ENCODE measurements around the gene SHOX.

SHOX gene

GRCh38 chrX:629230-630006 is 1.2 kb upstream of the SHOX start:
- TF ChIP-seq CTCF (IDR thresholded peaks at IDR 0.05; ENCODE audit: low read depth, low read length), result no peak
- DNase-seq (ENCODE audit: low read depth in 2 of 2), result peak in 1 of 2 donors; percentile 9
- H3K4me3 ChIP-seq (replicated peaks in 1 of 2; ENCODE audit: low read depth in 2 of 2, low read length in 2 of 2), result no peak overlapping the region

DNA sequence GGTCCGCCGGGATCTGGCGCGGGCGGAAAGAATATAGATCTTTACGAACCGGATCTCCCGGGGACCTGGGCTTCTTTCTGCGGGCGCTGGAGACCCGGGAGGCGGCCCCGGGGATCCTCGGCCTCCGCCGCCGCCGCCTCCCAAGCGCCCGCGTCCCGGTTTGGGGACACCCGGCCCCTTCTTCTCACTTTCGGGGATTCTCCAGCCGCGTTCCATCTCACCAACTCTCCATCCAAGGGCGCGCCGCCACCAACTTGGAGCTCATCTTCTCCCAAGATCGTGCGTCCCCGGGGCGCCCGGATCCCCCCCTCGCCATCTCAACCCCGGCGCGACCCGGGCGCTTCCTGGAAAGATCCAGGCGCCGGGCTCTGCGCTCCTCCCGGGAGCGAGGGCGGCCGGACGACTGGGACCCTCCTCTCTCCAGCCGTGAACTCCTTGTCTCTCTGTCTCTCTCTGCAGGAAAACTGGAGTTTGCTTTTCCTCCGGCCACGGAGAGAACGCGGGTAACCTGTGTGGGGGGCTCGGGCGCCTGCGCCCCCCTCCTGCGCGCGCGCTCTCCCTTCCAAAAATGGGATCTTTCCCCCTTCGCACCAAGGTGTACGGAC is 482 bp upstream of the SHOX start:
- DNase-seq (ENCODE audit: low read depth in 2 of 2), result peak in 1 of 2 donors; percentile 13
- TF ChIP-seq CTCF (IDR thresholded peaks at IDR 0.05; ENCODE audit: low read depth, low read length), result no peak
- no peak overlapping the region for H3K4me3 ChIP-seq (replicated peaks in 1 of 2; ENCODE audit: low read depth in 2 of 2, low read length in 2 of 2)

GRCh38 chrX:631802-632365 is 1.3 kb downstream of the SHOX start:
- DNase-seq (ENCODE audit: low read depth in 2 of 2), result no peak
- TF ChIP-seq CTCF (IDR thresholded peaks at IDR 0.05; ENCODE audit: low read depth, low read length), result no peak

GRCh38 chrX:632366-633042 is 1.9 kb downstream of the SHOX start:
- no peak for TF ChIP-seq CTCF (IDR thresholded peaks at IDR 0.05; ENCODE audit: low read depth, low read length)
- no peak overlapping the region for H3K4me3 ChIP-seq (replicated peaks in 1 of 2; ENCODE audit: low read depth in 2 of 2, low read length in 2 of 2)
- peak in 1 of 2 donors; percentile 12 for DNase-seq (ENCODE audit: low read depth in 2 of 2)

More at GRCh38 chrX:631802-632365, 1.3 kb downstream of the SHOX start:
- H3K4me3 ChIP-seq (replicated peaks in 1 of 2; ENCODE audit: low read depth in 2 of 2, low read length in 2 of 2), result no peak overlapping the region

DNA sequence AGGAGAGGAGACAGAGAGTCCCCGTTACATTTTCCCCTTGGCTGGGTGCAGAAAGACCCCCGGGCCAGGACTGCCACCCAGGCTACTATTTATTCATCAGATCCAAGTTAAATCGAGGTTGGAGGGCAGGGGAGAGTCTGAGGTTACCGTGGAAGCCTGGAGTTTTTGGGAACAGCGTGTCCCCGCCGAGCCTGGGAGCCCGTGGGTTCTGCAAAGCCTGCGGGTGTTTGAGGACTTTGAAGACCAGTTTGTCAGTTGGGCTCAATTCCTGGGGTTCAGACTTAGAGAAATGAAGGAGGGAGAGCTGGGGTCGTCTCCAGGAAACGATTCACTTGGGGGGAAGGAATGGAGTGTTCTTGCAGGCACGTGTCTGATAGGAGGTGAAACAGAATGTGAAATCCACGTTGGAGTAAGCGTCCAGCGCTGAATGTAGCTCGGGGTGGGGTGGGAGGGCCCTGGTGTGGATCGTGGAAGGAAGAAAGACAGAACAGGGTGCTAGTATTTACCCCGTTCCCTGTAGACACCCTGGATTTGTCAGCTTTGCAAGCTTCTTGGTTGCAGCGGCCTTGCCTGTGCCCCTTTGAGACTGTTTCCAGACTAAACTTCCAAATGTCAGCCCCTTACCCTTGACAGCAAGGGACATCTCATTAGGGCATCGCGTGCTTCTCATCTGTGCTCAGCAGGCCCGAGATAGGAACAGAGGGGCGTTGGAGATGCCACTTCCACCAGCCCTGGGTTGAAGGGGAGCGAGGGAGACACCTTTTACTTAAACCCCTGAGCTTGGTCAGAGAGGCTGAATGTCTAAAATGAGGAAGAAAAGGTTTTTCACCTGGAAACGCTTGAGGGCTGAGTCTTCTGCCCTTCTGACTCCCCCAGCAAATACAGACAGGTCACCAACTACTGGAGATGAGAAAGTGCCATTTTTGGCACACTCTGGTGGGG is 2.7 kb downstream of the SHOX start:
- no peak for TF ChIP-seq CTCF (IDR thresholded peaks at IDR 0.05; ENCODE audit: low read depth, low read length)
- DNase-seq (ENCODE audit: low read depth in 2 of 2), result peak in 1 of 2 donors; percentile 11
- H3K4me3 ChIP-seq (replicated peaks in 1 of 2; ENCODE audit: low read depth in 2 of 2, low read length in 2 of 2), result no peak overlapping the region

All from cardiac fibroblast (primary cell).